VCaP (cell line): ENCODE results near the gene NLK.

ENCODE experiments used
- H3K27ac ChIP-seq: fragments of 450-650 bp; 2 replicates; pipeline ENCODE4 v1.5.1; 2017
- CTCF ChIP-seq: fragments of 450-650 bp; conservative IDR thresholded peaks from 2 replicates; pipeline ENCODE4 v1.5.1; 2017; ENCODE audit warnings: mild to moderate bottlenecking, moderate library complexity

NLK gene

GRCh38 chr17:28194382-28194781 lies 151.9 kb downstream of the NLK start:
- H3K27ac ChIP-seq, result no peak overlapping the region
- TF ChIP-seq CTCF, result no peak

GRCh38 chr17:28196636-28197035 lies 154.2 kb downstream of the NLK start:
- TF ChIP-seq CTCF, result no peak

GRCh38 chr17:28199115-28199514 lies 156.6 kb downstream of the NLK start:
- TF ChIP-seq CTCF, result no peak
- H3K27ac ChIP-seq, result no peak overlapping the region

More at GRCh38 chr17:28196636-28197035, 154.2 kb downstream of the NLK start:
- H3K27ac ChIP-seq, result no peak overlapping the region

GRCh38 chr17:28199728-28200127 lies 157.3 kb downstream of the NLK start:
- H3K27ac ChIP-seq, result no peak overlapping the region

GRCh38 chr17:28201315-28201714 lies 158.8 kb downstream of the NLK start:
- TF ChIP-seq CTCF, result no peak
- no peak overlapping the region for H3K27ac ChIP-seq

More at GRCh38 chr17:28199728-28200127, 157.3 kb downstream of the NLK start:
- TF ChIP-seq CTCF, result no peak

GRCh38 chr17:28204244-28204643 lies 161.8 kb downstream of the NLK start:
- TF ChIP-seq CTCF, result no peak
- no peak overlapping the region for H3K27ac ChIP-seq

GRCh38 chr17:28204751-28205150 lies 162.3 kb downstream of the NLK start:
- H3K27ac ChIP-seq, result no peak overlapping the region
- TF ChIP-seq CTCF, result no peak

- H3K27ac ChIP-seq, result no peak overlapping the region
- no peak for TF ChIP-seq CTCF
Observed at GRCh38 chr17:28206292-28206691, 163.8 kb downstream of the NLK start.
